HG02852 (cell line): ENCODE measurements around the gene CILP.
"Not testable (repeated sequence)": the region's sequence is repeated elsewhere in the genome, so short reads cannot be mapped to it uniquely, and the experiment has no call there.

ENCODE experiments used
- ATAC-seq: cut with Tn5 transposase; IDR thresholded peaks from one replicate; pipeline ENCODE4 v1.9.1; 2021; ENCODE audit warnings: mild to moderate bottlenecking, moderate library complexity; ENCODE audit not compliant: unreplicated experiment

The CILP gene, protein sequence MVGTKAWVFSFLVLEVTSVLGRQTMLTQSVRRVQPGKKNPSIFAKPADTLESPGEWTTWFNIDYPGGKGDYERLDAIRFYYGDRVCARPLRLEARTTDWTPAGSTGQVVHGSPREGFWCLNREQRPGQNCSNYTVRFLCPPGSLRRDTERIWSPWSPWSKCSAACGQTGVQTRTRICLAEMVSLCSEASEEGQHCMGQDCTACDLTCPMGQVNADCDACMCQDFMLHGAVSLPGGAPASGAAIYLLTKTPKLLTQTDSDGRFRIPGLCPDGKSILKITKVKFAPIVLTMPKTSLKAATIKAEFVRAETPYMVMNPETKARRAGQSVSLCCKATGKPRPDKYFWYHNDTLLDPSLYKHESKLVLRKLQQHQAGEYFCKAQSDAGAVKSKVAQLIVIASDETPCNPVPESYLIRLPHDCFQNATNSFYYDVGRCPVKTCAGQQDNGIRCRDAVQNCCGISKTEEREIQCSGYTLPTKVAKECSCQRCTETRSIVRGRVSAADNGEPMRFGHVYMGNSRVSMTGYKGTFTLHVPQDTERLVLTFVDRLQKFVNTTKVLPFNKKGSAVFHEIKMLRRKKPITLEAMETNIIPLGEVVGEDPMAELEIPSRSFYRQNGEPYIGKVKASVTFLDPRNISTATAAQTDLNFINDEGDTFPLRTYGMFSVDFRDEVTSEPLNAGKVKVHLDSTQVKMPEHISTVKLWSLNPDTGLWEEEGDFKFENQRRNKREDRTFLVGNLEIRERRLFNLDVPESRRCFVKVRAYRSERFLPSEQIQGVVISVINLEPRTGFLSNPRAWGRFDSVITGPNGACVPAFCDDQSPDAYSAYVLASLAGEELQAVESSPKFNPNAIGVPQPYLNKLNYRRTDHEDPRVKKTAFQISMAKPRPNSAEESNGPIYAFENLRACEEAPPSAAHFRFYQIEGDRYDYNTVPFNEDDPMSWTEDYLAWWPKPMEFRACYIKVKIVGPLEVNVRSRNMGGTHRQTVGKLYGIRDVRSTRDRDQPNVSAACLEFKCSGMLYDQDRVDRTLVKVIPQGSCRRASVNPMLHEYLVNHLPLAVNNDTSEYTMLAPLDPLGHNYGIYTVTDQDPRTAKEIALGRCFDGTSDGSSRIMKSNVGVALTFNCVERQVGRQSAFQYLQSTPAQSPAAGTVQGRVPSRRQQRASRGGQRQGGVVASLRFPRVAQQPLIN

DNA sequence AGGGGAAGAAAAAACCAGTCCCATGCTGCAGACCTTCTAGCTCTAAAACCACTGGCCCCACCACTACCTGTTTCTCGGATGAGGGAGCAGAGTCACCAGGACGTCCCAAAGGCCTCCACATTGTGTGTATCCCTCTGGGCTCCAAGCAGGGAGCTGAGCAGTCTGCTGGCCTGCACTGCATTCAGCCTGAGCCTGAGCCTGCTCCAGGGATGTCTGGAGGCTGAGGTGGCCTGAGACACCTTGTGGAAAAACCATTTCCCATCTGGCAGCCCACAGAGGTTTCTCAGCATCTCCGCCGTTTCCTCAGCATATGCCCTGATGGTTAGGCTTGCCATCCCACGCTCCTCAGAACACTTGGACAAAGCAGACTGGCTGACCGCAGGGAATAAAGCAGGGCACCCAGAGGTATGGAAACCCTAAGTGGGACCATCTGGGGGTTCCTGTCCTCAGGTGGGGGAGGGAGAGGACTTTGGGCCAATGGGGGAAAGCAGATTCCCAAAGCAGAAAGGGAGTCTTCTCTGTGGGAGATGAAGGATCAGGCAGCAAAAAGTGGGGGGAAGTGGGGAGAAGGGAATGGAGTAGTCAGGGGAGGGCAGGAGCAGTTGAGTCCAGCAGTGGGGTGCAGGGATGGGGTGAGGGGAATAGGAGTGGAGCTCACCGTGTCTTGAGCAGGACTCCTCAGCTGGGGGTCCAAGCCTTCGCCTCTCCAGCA, at the start of gene CILP:
Gene CILP, minus strand, starts transcription at position 704 of the 712 bp plus-strand sequence. CDS start 1,718 bp downstream, outside the sequence.
- ATAC-seq = no peak

DNA sequence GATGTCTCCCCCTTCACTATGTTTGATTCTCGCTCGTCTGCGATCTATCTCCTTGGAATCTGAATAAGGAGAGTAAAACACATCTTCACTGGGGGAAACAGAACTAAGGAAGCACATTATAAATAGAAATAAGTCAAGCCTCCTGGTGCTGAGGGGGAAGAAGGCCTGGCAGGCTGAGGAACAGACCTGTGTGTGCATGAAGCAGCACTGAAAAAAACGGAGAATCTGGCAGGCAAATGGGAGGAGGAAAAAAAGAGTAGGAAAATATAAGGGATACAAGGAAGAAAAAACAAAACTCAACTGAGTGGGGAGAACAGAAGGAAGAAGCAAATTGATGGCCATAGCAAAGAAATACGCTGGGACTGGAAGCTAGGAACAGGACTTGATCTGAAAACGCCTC, 49.7 kb upstream of the CILP start:
- no peak for ATAC-seq

DNA sequence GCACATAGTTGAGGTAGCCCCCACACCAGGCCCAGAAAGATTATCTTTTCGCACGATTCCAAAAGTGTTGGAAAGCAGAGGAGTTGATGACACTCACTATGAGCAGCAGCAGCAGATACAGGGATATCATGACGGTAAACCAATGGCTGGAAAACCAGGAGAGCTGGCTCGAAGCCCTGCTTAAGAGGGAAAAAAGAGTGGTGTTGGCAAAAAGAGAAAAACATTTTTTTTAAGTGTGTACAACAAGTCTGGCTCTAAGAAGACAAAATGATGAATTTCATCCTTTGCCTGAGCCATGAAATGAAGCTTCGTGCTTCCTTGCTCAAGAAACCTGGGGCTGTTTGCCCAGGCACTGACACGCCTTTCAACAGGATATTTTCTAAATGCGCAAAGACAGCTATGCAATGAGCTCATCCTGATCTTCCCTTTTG, 48.1 kb upstream of the CILP start:
- ATAC-seq = no peak

DNA sequence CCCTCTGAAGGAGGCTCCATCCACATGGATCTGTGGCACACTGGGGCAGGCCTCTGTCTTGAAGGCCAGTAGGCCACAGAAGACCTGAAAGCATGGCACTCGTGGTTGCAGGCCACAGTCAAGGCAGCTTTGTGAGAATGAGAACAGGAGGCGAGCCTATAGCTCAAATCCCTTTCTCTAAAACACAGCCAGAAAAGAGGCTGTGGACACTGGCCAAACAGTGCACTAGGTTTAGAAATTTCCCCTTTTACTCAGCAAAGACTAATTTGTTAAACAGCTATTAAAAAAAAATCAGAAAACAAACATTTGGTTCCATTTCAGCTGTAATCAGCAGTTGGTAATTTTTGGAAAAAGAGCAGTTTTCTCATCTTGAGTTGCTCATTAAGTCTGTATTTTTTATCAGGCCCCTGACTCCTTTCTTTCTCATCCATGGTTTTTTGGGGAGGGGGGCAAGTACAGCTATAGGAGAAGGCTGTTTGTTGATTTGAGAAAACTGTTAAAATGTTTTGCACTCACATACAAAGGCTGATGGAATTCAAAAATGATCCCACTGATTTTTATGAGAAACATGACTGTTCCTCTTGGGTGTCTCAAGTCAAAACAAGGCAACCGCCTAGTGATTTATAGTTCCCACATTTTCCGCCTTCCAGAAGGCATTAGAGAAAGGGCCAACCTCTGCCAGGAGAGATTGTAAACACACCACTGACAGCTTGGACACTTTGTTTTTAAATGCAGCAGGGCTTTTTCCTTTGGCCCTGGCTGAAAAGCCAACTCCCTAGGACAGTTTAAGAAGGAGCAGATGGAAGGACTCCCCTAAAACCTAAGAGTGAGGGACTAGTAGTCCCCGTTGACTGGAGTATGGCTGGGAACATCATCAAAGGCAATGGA, 47.3 kb upstream of the CILP start:
- ATAC-seq = no peak

DNA sequence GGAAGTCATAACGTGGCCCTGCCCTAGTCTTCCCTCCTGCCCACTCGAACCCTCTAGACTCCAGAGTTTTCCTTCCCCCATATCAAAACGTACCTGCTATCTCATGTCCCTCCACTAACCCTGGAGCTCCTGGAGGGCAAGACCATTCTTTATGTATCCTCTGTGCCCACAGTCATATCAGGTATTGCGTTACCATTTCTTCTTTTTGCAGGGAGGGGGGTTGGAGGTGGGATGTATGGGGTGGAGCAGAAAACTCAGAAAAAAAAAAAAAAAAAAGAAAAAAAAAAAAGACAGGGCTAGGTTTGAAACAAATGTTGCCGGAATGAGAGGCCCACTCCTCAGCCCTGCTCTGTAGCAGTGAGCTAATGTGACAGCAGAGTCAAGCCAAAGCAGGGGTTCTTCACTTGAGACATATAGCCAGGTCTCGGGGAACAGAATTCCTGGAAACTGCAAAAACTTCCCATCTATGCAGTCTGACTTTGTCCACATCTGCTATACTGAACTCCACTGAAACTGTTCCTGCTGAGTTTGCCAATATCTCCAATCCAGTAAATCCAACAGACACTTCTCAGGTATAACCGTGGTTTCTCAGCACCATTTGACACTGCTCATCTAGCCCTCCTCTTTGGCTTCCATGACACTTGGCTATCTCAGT, 44.3 kb upstream of the CILP start:
- ATAC-seq = no peak

DNA sequence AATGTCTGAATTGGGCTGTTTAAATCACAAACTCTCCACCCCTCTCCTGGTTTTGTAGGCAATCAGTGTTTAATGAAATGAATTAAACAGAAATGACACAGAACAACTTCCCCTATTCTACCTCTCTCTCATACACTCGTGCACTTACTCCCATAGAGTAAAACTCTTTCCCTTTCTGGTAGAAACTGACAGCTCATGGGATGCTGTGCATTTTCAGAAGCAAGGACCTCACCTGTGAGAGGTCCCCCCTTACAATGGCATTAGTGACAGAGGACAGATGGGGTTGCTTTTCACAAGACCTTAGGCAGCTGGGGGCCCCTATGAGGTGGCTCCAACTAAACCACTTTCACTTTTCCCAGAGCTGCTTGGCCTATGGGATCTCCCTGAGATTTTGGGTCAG, 43.5 kb upstream of the CILP start:
- no peak for ATAC-seq

DNA sequence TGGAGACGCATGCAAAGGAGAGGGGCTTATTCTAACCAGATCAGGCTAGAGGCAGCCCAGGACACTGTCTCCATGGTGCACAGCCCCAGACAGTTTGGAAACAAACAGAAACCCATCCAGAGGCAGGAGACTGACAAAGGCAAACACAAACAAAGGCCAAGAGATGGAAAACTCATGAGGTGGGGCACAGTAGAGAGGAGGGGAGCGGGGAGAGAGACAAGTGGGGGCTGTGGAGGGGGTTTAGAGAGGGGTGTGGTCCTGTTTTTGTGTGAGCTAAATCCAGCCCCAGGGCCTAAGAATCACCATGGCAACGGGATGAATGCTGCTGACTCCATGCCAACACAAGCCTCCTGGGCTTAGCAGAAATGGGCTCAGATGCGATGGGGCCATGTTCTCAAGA, 43.1 kb upstream of the CILP start:
- no peak for ATAC-seq

DNA sequence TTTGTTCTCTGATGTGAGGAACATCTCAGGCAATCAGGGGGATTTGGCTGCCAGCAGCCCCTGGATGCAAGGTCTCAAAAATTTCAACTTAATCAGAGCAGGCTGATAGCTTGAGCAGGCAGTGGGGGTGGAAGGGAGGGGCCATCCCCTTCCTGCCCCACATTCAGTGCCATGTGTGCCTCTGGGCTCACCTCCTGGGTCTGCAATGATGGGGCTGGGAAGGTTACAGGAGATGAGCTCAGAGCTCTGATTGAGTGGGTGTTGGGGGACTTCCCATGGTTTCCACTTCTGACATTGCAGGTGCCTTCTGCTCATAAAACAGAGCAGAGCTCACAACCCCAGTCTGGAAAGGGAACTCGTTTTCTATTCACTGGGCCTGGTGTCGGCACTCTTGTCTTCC, 38.4 kb upstream of the CILP start:
- ATAC-seq = peak; percentile 74

DNA sequence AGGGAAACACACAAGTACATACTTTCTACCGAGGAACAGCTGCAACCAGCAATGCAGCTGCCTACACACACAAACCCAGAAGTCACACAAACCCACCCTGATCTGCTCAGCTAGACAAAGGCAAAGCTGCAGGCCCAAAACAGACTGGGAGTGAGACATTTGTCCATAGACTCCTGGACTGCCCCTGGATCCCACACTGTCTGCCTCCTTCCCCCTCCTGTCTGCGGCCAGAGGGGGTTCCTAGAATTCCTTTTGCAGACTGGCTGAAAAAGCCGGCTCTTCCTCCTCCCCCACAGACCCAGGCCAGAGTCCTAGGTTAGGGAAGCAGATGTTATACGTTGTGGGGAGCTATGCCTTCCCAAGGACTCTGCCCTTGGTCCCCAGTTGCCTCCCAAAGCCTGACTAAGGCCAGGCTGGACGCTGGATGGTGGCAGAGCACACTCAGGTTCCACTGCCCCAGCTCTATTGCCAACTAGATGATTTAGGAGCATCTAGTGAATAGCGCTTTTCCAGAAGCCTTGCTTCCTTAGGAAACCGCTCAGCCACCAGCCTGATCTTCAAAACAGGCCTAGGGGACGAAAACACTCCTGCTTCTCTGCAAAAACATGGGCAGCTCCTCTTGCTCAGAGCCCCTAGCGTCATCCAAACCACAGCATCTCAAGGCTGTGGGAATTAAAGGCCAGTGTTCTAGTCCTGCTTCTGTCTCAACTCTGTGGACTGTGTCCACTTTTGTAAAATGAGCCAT, 37.4 kb upstream of the CILP start:
- no peak for ATAC-seq

DNA sequence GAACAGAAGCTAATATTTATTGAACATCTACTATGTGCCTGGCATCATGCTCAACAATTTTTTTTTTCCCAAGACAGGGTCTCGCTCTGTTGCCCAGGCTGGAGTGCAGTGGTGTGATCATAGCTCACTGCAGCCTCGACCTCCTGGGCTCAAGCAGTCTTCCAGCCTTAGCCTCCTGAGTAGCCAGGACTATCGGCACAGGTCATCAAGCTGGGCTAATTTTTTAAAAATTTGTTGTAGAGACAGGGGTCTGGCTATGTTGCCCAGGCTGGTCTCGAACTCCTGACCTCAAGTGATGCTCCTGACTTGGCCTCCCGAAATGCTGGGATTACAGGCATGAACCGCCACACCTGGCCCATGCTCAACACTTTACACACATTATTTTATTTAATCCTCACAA, 35.7 kb upstream of the CILP start:
- no peak for ATAC-seq

DNA sequence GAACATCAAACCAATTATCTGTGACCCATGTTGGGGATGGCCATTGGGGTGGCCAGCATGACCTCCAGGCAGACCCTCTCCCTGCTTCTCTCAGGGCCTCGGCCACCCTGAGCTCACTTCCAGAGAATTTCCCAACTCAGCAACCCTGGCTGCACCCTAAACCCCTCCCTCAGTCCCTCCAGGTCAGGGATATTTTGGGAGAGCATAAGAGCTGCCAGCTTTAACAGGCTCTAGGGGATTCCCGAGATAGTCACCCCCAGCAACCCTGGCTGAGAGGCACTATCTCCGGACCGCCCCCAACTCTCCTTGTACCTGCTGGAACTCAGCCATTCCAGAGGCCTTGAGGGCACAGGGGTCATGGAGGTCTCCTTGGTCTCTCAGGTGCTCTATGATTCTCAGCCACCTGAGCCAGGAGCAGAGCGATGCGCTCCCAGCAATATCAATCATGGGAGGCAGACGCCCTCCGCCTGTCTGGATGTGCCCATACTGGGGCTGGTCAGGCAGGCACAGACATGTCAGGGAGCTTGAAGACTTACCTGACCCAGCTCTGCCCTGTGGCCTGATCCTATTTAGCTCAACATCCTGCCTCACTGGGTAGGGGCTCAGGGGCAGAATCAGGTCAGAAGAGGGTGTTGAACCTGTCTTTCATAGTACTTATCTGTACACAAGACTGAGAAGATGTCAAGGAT, 34.9 kb upstream of the CILP start:
- no peak for ATAC-seq

DNA sequence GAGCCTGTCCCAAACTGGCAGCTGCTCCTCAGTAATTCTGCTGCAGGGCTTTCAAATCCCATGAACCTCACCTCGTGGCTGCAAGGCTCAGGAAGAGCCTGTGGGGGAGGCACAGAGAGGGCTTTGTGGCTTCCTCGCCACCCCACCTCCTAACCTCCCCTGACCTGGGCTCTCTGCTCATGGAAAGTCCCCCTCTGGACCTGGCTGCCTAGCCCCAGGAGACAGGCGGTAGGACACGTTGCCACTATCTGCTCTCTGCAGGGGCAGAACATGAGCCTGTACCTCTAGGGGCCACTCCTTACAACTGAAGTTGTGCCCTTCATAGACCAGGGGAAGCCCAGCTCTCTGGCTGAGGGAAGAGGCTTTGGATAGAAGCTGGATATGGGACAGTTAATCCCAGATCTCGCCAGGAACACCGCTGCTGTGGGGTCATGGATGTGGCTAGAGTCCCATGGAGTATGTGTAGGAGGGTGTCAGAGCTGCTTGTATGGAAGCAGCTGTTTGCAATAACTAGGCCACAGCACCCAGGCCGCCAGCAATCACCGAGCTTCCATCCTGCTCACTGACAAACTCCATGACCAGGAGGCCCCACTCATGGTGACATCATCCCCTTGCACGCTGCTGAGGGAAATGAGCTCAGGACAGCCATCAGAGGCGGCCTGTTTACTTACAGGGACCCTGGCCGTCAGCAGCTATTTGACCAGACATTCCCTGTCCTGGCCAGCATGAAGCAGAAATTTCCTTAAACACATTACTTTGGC, 34.0 kb upstream of the CILP start:
- ATAC-seq = no peak

DNA sequence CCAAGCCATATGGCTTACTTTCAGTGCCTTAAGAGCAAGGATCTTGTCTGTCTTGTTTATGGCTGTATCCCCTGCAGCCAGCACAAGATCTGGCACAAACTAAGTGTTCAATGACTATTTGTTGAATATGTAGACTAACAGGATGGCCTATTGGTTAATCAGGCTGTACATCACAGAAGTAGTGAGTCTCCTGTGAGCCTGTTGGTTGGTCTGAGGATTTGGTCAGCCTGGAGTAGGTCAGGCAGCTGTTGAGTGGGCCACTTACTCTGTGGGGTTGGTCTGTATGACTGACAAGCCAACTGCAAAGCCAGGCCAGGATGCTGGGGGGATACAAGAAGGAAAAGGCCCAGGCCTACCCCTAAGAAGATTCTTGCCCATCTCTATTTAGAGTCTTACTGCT, 33.4 kb upstream of the CILP start:
- no peak for ATAC-seq

DNA sequence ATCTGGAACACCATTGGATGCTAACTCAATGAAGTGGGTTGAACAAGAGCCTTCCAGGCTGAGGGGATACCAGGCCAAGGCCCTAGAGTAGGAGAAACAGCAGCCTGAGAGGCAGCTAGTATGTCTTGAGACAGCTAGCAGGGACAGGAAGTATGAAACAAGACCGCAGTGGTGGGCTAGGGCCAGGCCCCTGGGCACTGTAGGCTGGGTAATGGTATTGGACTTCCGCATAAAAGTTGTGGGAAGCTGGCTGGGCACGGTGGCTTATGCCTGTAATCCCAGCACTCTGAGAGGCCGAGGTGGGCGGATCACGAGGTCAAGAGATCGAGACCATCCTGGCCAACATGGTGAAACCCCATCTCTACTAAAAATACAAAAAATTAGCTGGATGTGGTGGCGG, 25.2 kb upstream of the CILP start:
- not testable (repeated sequence) for ATAC-seq

DNA sequence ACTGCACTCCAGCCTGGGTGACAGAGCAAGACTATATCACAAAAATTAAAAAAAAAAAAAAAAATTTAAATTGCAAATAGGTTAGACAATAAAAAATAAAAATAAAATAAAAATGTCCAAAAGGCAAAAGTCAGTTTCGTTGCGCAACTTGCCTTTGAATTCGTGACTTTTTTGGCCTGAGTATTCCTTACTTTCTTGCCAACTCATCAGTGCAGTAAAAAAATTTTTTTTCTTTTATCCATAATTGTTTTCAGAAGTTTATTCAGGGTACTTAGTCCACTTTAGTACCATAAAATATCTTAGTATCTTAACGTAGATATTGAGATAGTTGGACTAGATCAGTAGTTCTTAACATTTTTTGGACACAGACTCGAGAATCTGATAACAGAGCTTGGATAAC, 22.4 kb upstream of the CILP start:
- ATAC-seq = no peak

DNA sequence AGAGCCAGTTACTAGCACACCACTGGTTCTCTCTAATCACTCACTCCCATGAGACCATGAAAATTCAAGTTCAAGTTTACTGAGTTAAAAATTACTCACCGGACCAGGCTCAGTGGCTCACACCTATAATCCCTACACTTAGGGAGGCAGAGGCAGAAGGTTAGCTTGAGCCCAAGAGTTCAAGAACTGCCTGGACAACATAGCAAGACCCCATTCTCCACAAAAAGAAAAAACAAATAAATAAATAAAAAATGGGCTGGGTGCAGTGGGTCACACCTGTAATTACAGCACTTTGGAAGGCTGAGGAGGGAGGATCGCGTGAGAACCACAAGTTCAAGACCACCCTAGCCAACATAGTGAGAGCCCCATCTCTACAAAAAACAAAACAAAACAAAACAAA, 21.2 kb upstream of the CILP start:
- no peak for ATAC-seq

DNA sequence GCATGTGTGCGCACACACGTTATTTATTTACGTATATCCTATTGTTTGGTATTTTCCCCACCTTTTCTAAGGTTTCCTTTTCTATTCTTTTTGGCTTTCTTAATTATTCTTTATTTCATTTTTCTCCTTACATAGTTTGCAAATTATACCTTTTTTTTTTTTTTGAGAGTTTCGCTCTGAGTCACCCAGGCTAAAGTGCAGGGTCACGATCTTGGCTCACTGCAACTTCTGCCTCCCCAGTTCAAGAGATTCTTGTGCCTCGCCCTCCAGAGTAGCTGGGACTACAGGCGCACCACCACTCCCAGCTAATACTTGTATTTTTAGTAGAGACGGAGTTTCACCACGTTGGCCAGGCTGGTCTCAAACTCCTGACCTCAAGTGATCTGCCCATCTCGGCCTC, 20.0 kb upstream of the CILP start:
- no peak for ATAC-seq
